Neural progenitor cell (in vitro differentiated cells): Measurements from ENCODE around the gene AKAP1.

Experiments
- CTCF ChIP-seq: fragments of 200-600 bp; sonication (generic); IDR thresholded peaks from 2 replicates; pipeline ENCODE4 v1.5.1; 2017; ENCODE audit warnings: antibody characterized with exemption, mild to moderate bottlenecking
- EZH2 ChIP-seq: fragments of 200-600 bp; sonication (generic); IDR thresholded peaks from 2 replicates; pipeline ENCODE4 v1.6.1; 2017; ENCODE audit warnings: antibody characterized with exemption, mild to moderate bottlenecking, moderate library complexity
- EZH2phosphoT487 ChIP-seq: fragments of 200-600 bp; sonication (generic); IDR thresholded peaks from 2 replicates; pipeline ENCODE4 v1.6.1; 2017; ENCODE audit warnings: antibody characterized with exemption

- no peak for TF ChIP-seq CTCF
- no peak for TF ChIP-seq EZH2phosphoT487
- no peak for TF ChIP-seq EZH2
These were observed 20.5 kb downstream of the AKAP1 start for GRCh38 chr17:57105591-57105990.
